MCF 10A (cell line): ENCODE results near the gene MTHFD1L. TPM values are rescaled to one million over a fixed set of nuclear protein-coding genes. Genes with fewer than 3 reads are reported as not detected.

Experiments
- BruUV-seq: library from RNA; stranded (reverse); fragments of 400-500 nt; replicated peaks from 2 replicates; lab custom pipeline; 2021; lab: Mats Ljungman, UMichigan
- CTCF ChIA-PET: fragments of 300-600 bp; sonication (Branson Sonifier 250); formaldehyde crosslinking; extraction: SDS; loops from one replicate; lab custom pipeline; 2021; ENCODE audit warnings: antibody characterized with exemption, inconsistent platforms; lab: Yijun Ruan, JAX
- POLR2A ChIA-PET: fragments of 300-600, 350-650 bp; sonication (Branson Sonifier 250); formaldehyde crosslinking; extraction: SDS; loops from one replicate; lab custom pipeline; 2020; ENCODE audit warnings: antibody characterized with exemption, inconsistent platforms; lab: Yijun Ruan, JAX
- DNase-seq: peaks from one replicate; pipeline ENCODE4 v3.0.0-alpha.2; 2018; ENCODE audit not compliant: unreplicated experiment
- H3K27ac Mint-ChIP-seq: one replicate; pipeline ENCODE4 v1.8.0; 2022; ENCODE audit warnings: mild to moderate bottlenecking, low read depth, mixed read lengths; ENCODE audit not compliant: unreplicated experiment
- H3K27me3 Mint-ChIP-seq: one replicate; pipeline ENCODE4 v1.8.0; 2022; ENCODE audit warnings: mixed read lengths; ENCODE audit not compliant: insufficient read depth, unreplicated experiment
- H3K36me3 Mint-ChIP-seq: one replicate; pipeline ENCODE4 v1.8.0; 2022; ENCODE audit warnings: mild to moderate bottlenecking, moderate library complexity, mixed read lengths; ENCODE audit not compliant: insufficient read depth, unreplicated experiment
- H3K4me1 Mint-ChIP-seq: one replicate; pipeline ENCODE4 v1.8.0; 2022; ENCODE audit warnings: mixed read lengths; ENCODE audit not compliant: insufficient read depth, unreplicated experiment
- H3K4me3 Mint-ChIP-seq: one replicate; pipeline ENCODE4 v1.8.0; 2022; ENCODE audit warnings: mild to moderate bottlenecking, moderate library complexity, mixed read lengths; ENCODE audit not compliant: unreplicated experiment
- H3K9me3 Mint-ChIP-seq: one replicate; pipeline ENCODE4 v1.8.0; 2022; ENCODE audit warnings: mixed read lengths; ENCODE audit not compliant: unreplicated experiment
- CTCF ChIP-seq: fragments of 200-600 bp; IDR thresholded peaks from one replicate; pipeline ENCODE4 v1.8.0; 2022; ENCODE audit warnings: antibody characterized with exemption, mild to moderate bottlenecking; ENCODE audit not compliant: unreplicated experiment
- intact Hi-C: fragments of 100-400 bp; cut with micrococcal nuclease; formaldehyde crosslinking; loops from 2 replicates; pipeline ENCODE4 v1.14.1; 2022
- total RNA-seq: library from RNA; stranded (reverse); gene quantifications from 2 replicates; pipeline ENCODE4 v1.2.3, GENCODE V29; 2022

MTHFD1L gene
- total RNA-seq, 1 experiment from 2014 or later = 110 TPM

- no peak overlapping the region for H3K27ac Mint-ChIP-seq
- no TSS peak for BruUV-seq
- POLR2A ChIA-PET = no interaction called here
- CTCF ChIA-PET = interaction anchor here (1.3 to 2.3 kb wide), 2 partner anchors 9 to 21 kb away, joined by 4 to 12 read pairs; no protein-coding TSS in a partner anchor
- intact Hi-C loops = no loop called here
- DNase-seq = no peak
- H3K36me3 Mint-ChIP-seq = peaks cover 85% of the 10 kb centered on the region
- no peaks in the 10 kb centered on the region for H3K9me3 Mint-ChIP-seq
- TF ChIP-seq CTCF = no peak
- peaks cover 7% of the 10 kb centered on the region for H3K4me1 Mint-ChIP-seq
- no peaks in the 10 kb centered on the region for H3K27me3 Mint-ChIP-seq
- H3K4me3 Mint-ChIP-seq = no peak overlapping the region
Measured at GRCh38 chr6:150937132-150937906, 71.8 kb downstream of the MTHFD1L start.

GRCh38 chr6:150939399-150939798 is 73.9 kb downstream of the MTHFD1L start:
- no peak overlapping the region for H3K27ac Mint-ChIP-seq

GRCh38 chr6:150940941-150941340 is 75.4 kb downstream of the MTHFD1L start:
- H3K4me3 Mint-ChIP-seq = no peak overlapping the region
- POLR2A ChIA-PET = no interaction called here
- no peaks in the 10 kb centered on the region for H3K9me3 Mint-ChIP-seq
- DNase-seq = no peak
- peaks cover 81% of the 10 kb centered on the region for H3K36me3 Mint-ChIP-seq
- CTCF ChIA-PET = interaction anchor here (0.9 kb wide), 1 partner anchor 12 kb away, joined by 3 read pairs; no protein-coding TSS in a partner anchor
- no TSS peak for BruUV-seq
- TF ChIP-seq CTCF = no peak
- no peaks in the 10 kb centered on the region for H3K27me3 Mint-ChIP-seq
- no peaks in the 10 kb centered on the region for H3K4me1 Mint-ChIP-seq
- H3K27ac Mint-ChIP-seq = no peak overlapping the region
- intact Hi-C loops = no loop called here

More at GRCh38 chr6:150939399-150939798, 73.9 kb downstream of the MTHFD1L start:
- BruUV-seq = no TSS peak
- no peaks in the 10 kb centered on the region for H3K9me3 Mint-ChIP-seq
- no peak for TF ChIP-seq CTCF
- H3K27me3 Mint-ChIP-seq = no peaks in the 10 kb centered on the region
- intact Hi-C loops = no loop called here
- H3K36me3 Mint-ChIP-seq = peaks cover 81% of the 10 kb centered on the region
- ChIA-PET CTCF (no interaction called here), POLR2A (interaction anchor here (1.0 kb wide), 1 partner anchor 86 kb away, joined by 3 read pairs; no protein-coding TSS in a partner anchor)
- peaks cover under 1% of the 10 kb centered on the region for H3K4me1 Mint-ChIP-seq
- DNase-seq = no peak
- H3K4me3 Mint-ChIP-seq = no peak overlapping the region

GRCh38 chr6:150949526-150949925 is 84.0 kb downstream of the MTHFD1L start:
- no peak for DNase-seq
- POLR2A ChIA-PET = no interaction called here
- Mint-ChIP-seq H3K9me3 (no peaks in the 10 kb centered on the region), H3K27me3 (no peaks in the 10 kb centered on the region), H3K36me3 (peaks cover 94% of the 10 kb centered on the region), H3K27ac (no peak overlapping the region), H3K4me1 (no peaks in the 10 kb centered on the region), H3K4me3 (no peak overlapping the region)
- no TSS peak for BruUV-seq
- CTCF ChIA-PET = no interaction called here
- no peak for TF ChIP-seq CTCF
- intact Hi-C loops = no loop called here
